ENCODE measurements around the gene PIP5K1B.

- TF ChIP-seq TAF1 (IDR thresholded peaks at IDR 0.05; ENCODE audit: borderline replicate concordance, insufficient read depth, low read length): no peak
- no peak for TF ChIP-seq REST (IDR thresholded peaks at IDR 0.05; ENCODE audit: insufficient read depth in 1 of 2, low read depth in 2 of 2, low read length in 2 of 2)
Measured at GRCh38 chr9:68750255-68750654, 45.2 kb downstream of the PIP5K1B start.

Data from PFSK-1 (cell line).